ENCODE results near the gene GPLD1. TPM values are rescaled to one million over a fixed set of nuclear protein-coding genes. Genes with fewer than 3 reads are reported as not detected.
"Not testable (repeated sequence)": the region's sequence is repeated elsewhere in the genome, so short reads cannot be mapped to it uniquely, and the experiment has no call there.

Gene GPLD1
- total and polyA plus RNA-seq, 2 donors, result 1.6 to 4.8 TPM

DNA sequence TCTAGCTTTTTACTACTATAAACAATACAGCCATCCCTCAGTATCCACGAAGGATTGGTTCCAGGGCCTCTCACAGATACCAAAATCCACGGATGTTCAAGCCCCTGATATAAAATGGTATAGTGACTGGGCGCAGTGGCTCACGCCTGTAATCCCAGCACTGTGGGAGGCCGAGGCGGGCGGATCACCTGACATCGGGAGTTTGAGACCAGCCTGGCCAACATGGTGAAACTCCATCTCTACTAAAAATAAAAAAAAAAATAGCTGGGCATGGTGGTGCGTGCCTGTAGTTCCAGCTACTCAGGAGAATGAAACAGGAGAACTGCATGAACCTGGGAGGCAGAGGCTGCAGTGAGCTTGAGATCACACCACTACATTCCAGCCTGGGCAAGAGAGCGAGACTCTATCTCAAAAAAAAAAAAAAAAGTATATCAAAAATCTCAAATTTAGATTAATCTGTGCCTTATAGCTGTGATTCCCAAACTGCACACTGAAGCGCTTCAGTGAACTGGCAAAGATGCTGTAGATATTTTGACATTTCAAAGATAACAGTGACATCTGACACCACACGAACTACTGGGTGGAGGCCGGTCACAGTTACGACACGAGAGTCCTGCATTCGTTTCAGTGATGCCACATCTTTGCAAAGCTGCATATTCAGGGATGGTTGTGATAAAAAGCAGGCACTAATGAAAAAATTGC, 48.3 kb downstream of the GPLD1 start:
- no peaks in the 10 kb centered on the region for H3K36me3 ChIP-seq (ENCODE audit: insufficient read depth)

DNA sequence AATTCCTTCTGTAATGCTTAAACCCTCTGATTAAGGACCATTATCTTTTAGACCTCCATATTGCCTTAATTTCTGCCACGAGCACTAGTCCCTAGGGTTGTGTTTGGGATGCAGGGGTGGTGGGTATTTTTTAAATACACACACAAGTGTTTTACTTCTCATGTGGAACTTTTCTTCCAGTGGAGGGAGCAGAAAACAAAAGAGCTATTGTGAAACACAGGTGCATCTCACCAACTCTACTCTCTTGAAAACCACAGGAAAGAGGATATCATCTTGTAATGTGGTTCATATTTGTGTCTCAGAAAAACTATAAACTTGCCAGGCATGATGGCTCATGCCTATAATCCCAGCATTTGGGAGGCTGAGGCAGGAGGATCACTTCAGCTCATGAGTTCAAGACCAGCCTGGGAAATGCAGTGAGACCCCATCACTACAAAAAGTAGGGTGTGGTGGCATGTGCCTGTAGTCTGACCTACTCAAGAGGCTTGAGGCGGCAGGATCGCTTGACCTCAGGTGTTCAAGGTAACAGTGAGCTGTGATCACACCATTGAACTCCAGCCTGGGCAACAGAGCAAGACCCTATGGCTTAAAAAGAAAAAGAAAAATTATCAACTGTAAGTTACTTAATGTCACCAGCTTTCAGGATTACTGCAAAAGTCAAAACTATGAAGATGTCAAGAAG, 49.4 kb downstream of the GPLD1 start:
- no peak overlapping the region for H3K27ac ChIP-seq (ENCODE audit: low read depth)
- WGBS, result 94% methylated on average over 3 of the region's 3 CpGs
- no peaks in the 10 kb centered on the region for H3K4me1 ChIP-seq (ENCODE audit: insufficient read depth)
- no peaks in the 10 kb centered on the region for H3K36me3 ChIP-seq (ENCODE audit: insufficient read depth)
- H3K4me3 ChIP-seq (ENCODE audit: low read depth, low read length), result no peak overlapping the region
- no peak for DNase-seq (ENCODE audit: extremely low spot score)

More for the DNA sequence above, 48.3 kb downstream of the GPLD1 start:
- H3K4me1 ChIP-seq (ENCODE audit: insufficient read depth), result no peaks in the 10 kb centered on the region
- H3K4me3 ChIP-seq (ENCODE audit: low read depth, low read length), result no peak overlapping the region
- DNase-seq (ENCODE audit: extremely low spot score), result no peak
- whole genome bisulfite sequencing, result 77% methylated on average over 16 of the region's 16 CpGs
- no peak overlapping the region for H3K27ac ChIP-seq (ENCODE audit: low read depth)

DNA sequence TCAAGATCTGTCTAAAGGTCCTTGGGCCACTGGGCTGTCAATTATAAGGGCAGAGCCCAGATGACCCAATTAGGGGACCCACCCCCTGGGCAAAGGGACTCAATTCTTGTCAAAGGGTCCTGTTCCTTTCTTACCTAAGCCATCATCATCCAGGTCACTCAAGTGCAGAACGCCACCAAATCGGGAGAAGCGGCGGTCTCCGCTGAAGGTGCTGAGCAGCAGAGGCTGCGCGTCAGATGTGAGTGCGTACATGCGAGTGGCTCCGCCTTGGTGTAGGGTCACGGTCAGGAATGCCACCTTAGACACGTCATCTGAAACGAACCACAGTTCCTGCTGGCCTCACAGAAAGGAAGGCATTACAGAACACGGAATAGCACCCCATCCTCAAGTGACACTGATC, 52.4 kb downstream of the GPLD1 start:
- Histone ChIP-seq H3K27ac (ENCODE audit: low read depth) (no peak overlapping the region), H3K36me3 (ENCODE audit: insufficient read depth) (no peaks in the 10 kb centered on the region), H3K4me3 (ENCODE audit: low read depth, low read length) (no peak overlapping the region), H3K4me1 (ENCODE audit: insufficient read depth) (no peaks in the 10 kb centered on the region)
- DNase-seq (ENCODE audit: extremely low spot score), result no peak
- 90% methylated on average over 14 of the region's 14 CpGs for WGBS

DNA sequence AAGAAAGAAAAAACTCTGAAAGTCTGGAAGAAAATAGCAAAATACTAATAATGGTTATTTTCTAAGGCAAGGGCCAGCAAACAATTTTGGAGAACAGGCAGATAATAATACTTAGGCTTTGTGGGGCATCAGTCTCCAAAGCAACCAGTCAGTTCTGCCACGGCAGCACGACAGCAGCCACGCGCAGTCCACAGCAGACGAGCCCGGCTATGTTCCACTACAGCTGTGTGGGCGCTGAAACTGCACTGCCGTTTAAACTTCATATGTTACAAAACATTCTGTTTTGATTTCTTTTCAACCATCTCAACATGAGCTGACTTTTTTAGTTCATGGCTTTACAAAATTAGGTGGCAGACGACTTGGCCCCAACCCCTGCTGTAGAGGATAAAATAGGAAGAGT, 56.8 kb downstream of the GPLD1 start:
- H3K4me1 ChIP-seq (ENCODE audit: insufficient read depth), result no peaks in the 10 kb centered on the region

DNA sequence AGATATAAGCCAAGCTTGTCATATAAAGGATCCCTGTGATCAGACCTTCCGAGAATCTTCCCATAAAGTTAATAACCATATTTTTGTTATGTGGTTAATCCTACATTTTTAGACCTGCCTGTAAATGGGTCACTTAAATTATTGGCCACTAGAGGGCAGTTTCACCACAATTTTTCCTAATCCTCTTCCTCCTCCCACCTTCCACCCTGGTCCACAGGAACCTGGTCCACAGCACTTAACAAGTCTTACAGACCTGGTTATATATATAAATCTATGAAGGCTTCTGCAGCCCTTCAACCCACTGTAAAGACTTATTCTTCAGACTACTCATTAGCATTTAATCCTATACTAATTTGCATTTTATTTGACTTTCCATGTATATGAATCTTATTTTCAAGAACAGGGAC, 58.3 kb downstream of the GPLD1 start:
- no peak for DNase-seq (ENCODE audit: extremely low spot score)
- no peak overlapping the region for H3K27ac ChIP-seq (ENCODE audit: low read depth)

More for the DNA sequence above, 56.8 kb downstream of the GPLD1 start:
- H3K27ac ChIP-seq (ENCODE audit: low read depth), result no peak overlapping the region
- DNase-seq (ENCODE audit: extremely low spot score), result no peak
- WGBS, result 92% methylated on average over 9 of the region's 9 CpGs
- H3K36me3 ChIP-seq (ENCODE audit: insufficient read depth), result no peaks in the 10 kb centered on the region
- no peak overlapping the region for H3K4me3 ChIP-seq (ENCODE audit: low read depth, low read length)

DNA sequence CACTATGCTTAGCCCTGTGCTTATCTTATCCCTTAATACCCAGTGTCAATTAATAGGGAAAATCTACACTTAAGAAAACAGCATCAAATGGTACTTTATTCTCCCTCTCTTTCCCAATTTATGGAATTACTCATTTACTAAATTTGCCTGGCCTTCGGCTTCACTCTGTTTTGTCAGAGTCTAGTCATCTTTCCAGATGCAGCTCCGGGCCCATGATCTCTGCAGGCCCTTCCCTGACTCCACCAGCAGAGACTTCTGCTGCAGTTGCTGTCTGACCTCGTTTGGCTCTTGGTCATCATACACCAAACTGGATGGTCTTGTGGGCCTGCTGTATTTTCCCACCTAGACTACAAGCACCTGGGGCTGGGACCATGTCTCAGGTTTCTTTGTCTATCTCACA, 59.3 kb downstream of the GPLD1 start:
- 80% methylated on average over 3 of the region's 3 CpGs for WGBS
- H3K27ac ChIP-seq (ENCODE audit: low read depth), result no peak overlapping the region
- no peaks in the 10 kb centered on the region for H3K36me3 ChIP-seq (ENCODE audit: insufficient read depth)
- DNase-seq (ENCODE audit: extremely low spot score), result no peak
- no peaks in the 10 kb centered on the region for H3K4me1 ChIP-seq (ENCODE audit: insufficient read depth)
- no peak overlapping the region for H3K4me3 ChIP-seq (ENCODE audit: low read depth, low read length)

More for the DNA sequence above, 58.3 kb downstream of the GPLD1 start:
- Histone ChIP-seq H3K4me1 (ENCODE audit: insufficient read depth) (no peaks in the 10 kb centered on the region), H3K36me3 (ENCODE audit: insufficient read depth) (no peaks in the 10 kb centered on the region), H3K4me3 (ENCODE audit: low read depth, low read length) (no peak overlapping the region)
- WGBS, result 39% methylated on average over 1 of the region's 1 CpG

DNA sequence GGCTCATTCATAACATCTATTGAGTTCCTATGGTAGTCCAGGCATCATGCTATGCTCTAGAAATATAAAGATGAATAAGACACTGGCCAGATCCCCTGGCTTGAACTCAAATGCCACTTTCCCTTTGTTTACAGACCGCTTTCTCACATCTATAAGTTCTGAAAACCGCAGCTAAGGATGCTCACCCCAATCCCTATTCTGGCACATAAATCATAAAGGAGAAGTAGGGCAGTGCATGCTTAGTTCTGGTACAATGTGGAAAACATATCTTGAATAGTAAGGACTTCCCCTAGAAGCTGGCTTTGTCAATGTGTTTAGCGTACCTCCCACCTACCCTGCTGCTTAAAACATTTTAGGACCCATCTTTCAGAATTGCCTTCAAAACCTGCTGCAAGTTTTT, 60.2 kb downstream of the GPLD1 start:
- 72% methylated on average over 3 of the region's 3 CpGs for WGBS
- Histone ChIP-seq H3K4me3 (ENCODE audit: low read depth, low read length) (no peak overlapping the region), H3K4me1 (ENCODE audit: insufficient read depth) (no peaks in the 10 kb centered on the region), H3K27ac (ENCODE audit: low read depth) (no peak overlapping the region), H3K36me3 (ENCODE audit: insufficient read depth) (peaks cover 2% of the 10 kb centered on the region)
- DNase-seq (ENCODE audit: extremely low spot score), result no peak

DNA sequence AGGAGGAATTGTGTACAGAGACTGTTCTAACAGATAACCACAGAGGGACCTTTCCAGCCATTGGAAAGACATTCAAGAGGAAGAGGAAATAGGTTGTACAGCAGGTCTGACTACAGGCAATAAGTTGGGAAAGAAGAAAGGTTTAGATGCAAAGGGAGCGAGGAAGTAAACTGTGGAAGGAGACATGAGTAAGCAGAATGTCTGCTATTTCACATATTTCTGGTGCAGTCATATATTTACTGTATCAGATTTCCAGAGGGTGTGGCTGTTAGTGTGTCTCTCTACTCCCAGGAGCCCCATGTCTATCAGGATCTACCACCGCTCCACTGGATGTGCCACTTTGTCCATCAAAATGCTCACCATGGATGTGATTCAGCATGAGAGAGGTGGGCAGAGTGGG, 60.8 kb downstream of the GPLD1 start:
- Histone ChIP-seq H3K27ac (ENCODE audit: low read depth) (no peak overlapping the region), H3K4me1 (ENCODE audit: insufficient read depth) (no peaks in the 10 kb centered on the region), H3K36me3 (ENCODE audit: insufficient read depth) (peaks cover 2% of the 10 kb centered on the region), H3K4me3 (ENCODE audit: low read depth, low read length) (no peak overlapping the region)
- DNase-seq (ENCODE audit: extremely low spot score), result no peak
- WGBS, result 90% methylated on average over 2 of the region's 2 CpGs

DNA sequence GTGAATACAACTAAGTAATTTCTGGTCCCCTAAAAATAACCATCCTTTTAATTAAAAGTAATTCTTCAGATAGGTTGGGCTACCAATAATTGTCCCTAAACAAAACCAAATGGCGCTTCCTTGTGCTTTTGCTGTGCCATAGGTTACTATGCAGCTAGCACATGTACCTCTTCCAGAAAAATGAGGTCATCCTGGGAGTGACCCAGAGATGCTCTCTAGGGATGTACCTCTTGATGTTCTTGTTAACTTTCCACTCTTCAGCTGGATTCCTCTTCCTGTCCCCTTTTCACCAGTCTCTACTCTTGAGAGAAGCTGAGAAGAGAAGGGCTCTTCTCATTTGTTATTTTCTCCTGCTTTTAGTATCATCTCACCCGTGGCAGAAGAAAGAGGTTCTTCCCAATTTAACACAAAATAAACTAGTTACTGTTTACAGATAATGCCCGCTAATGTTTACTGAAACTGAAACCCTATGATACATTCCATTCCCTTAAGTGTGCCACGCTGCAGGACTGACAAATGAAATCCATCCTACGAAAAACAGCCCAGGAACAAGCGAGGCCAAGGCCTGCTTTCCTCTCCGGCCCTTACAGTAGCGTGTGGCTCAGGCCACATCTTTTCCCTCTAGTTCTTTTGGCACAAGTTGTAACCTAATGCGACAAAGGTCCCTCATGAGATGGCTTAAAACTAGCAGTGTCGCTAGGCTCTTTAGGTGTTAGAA, 62.5 kb downstream of the GPLD1 start:
- Histone ChIP-seq H3K36me3 (ENCODE audit: insufficient read depth) (peaks cover 2% of the 10 kb centered on the region), H3K4me1 (ENCODE audit: insufficient read depth) (no peaks in the 10 kb centered on the region), H3K4me3 (ENCODE audit: low read depth, low read length) (no peak overlapping the region), H3K27ac (ENCODE audit: low read depth) (no peak overlapping the region)
- 78% methylated on average over 10 of the region's 10 CpGs for WGBS
- no peak for DNase-seq (ENCODE audit: extremely low spot score)

DNA sequence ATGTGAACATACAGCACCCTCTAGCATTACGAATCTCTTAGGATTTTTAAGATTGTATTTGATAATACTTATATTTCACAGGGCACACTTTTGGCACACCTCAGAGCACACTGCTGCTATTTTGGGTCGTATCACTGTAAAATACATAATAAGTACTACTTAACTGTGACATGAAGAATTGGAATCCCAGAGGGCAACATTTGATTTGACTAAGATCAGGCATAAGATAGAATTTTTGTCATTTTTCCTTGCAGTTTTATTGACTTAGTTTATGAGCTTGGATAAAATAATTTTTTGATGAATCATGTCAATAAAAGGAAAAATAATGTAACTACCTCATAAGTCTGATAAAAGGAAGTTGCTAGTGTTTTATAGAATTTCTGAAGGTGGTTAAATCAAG, 64.3 kb downstream of the GPLD1 start:
- H3K36me3 ChIP-seq (ENCODE audit: insufficient read depth), result peaks cover 2% of the 10 kb centered on the region
- DNase-seq (ENCODE audit: extremely low spot score), result no peak
- no peak overlapping the region for H3K27ac ChIP-seq (ENCODE audit: low read depth)
- no peaks in the 10 kb centered on the region for H3K4me1 ChIP-seq (ENCODE audit: insufficient read depth)
- WGBS, result 84% methylated on average over 2 of the region's 2 CpGs
- no peak overlapping the region for H3K4me3 ChIP-seq (ENCODE audit: low read depth, low read length)

DNA sequence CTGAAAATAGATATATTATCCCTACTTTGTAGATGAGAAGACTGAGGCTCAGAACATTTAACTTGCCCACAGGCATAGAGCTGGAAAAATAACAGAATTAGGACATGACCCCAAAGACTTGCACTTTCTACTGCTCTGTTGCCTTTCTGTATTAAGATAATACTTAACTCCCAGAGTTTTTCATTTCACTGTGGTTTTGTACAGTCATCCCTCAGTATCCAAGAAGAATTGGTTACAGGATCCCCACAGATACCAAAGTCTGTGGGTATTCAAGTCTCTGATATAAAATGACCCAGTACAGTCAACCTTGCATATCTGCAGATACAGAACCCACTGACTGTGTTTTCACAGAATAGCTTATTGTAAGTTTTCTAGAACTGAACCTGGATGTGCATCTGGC, 69.9 kb downstream of the GPLD1 start:
- peaks cover 6% of the 10 kb centered on the region for H3K36me3 ChIP-seq (ENCODE audit: insufficient read depth)
- no peak overlapping the region for H3K4me3 ChIP-seq (ENCODE audit: low read depth, low read length)
- no peaks in the 10 kb centered on the region for H3K4me1 ChIP-seq (ENCODE audit: insufficient read depth)
- H3K27ac ChIP-seq (ENCODE audit: low read depth), result no peak overlapping the region
- DNase-seq (ENCODE audit: extremely low spot score), result no peak

DNA sequence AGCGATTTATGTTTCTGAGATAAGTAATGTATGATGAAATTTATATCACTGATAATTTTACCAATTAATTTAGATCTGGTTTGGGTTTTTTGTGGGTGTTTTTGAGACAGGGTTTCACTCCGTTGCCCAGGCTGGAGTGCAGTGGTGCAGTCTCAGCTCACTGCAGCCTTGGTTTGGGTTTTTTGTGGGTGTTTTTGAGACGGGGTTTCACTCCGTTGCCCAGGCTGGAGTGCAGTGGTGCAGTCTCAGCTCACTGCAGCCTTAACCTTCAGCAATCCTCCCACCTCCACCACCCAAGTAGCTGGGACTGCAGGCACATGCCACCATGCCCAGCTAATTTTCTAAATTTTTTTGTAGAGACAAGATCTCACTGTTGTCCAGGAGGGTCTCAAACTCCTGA, 73.6 kb downstream of the GPLD1 start:
- Histone ChIP-seq H3K27ac (ENCODE audit: low read depth) (no peak overlapping the region), H3K36me3 (ENCODE audit: insufficient read depth) (peaks cover 6% of the 10 kb centered on the region), H3K4me3 (ENCODE audit: low read depth, low read length) (no peak overlapping the region), H3K4me1 (ENCODE audit: insufficient read depth) (no peaks in the 10 kb centered on the region)
- DNase-seq (ENCODE audit: extremely low spot score), result no peak
- WGBS, result 93% methylated on average over 4 of the region's 4 CpGs

DNA sequence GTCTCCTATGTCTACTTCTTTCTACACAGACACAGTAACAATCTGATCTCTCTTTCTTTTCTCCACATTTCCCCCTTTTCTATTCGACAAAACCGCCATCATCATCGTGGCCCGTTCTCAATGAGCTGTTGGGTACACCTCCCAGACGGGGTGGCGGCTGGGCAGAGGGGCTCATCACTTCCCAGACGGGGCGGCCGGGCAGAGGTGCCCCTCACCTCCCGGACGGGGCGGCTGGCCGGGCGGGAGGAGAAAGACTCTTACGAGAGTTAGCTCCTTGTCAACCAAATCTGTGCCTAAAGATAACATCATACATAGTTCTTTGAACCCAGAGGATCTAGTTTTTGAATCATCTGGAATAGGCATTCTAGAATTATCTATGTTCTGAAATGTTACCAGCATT, 74.8 kb downstream of the GPLD1 start:
- 96% methylated on average over 15 of the region's 15 CpGs for WGBS
- not testable (repeated sequence) for DNase-seq (ENCODE audit: extremely low spot score); H3K4me1 ChIP-seq (ENCODE audit: insufficient read depth); H3K4me3 ChIP-seq (ENCODE audit: low read depth, low read length); H3K36me3 ChIP-seq (ENCODE audit: insufficient read depth); H3K27ac ChIP-seq (ENCODE audit: low read depth)

DNA sequence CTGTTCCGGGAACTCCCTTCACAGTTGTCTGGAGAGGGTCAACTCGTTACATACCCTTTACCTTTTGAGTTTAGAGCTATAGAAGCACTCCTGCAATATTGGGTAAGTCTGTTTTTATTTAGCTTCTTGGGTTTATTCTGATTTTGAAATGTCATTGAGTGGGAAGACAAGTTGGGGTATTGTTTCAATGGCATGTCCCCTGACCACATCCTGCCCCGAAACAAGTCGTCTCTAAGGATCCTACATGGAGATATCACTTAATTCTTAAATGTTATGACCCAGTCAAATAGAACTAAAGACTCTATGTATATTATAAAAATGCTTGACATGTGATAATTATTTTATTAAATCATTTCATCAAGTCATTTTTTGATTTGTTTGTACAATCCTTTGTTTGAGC, 77.1 kb downstream of the GPLD1 start:
- WGBS, result 95% methylated on average over 4 of the region's 4 CpGs
- Histone ChIP-seq H3K27ac (ENCODE audit: low read depth) (no peak overlapping the region), H3K4me1 (ENCODE audit: insufficient read depth) (no peaks in the 10 kb centered on the region), H3K4me3 (ENCODE audit: low read depth, low read length) (no peak overlapping the region), H3K36me3 (ENCODE audit: insufficient read depth) (peaks cover 3% of the 10 kb centered on the region)
- DNase-seq (ENCODE audit: extremely low spot score), result no peak

All from urinary bladder (tissue), 4 donors.